HEK293 (cell line): ENCODE results near the gene DENND10.
A peak's percentile ranks its signal among the peaks of the same experiment; 100 is the strongest.

Source experiments
- BCL11A ChIP-seq: fragments of 450-650 bp; formaldehyde crosslinking; IDR thresholded peaks from 2 replicates; pipeline ENCODE4 v1.5.1; 2016; ENCODE audit warnings: low read depth, missing biosample characterization, missing genetic modification characterization
- BCL6B ChIP-seq: fragments of 450-650 bp; formaldehyde crosslinking; IDR thresholded peaks from 2 replicates; pipeline ENCODE4 v1.5.1; 2017; ENCODE audit warnings: missing biosample characterization, missing genetic modification characterization
- HIC1 ChIP-seq: fragments of 450-650 bp; formaldehyde crosslinking; IDR thresholded peaks from 2 replicates; pipeline ENCODE4 v1.5.1; 2016; ENCODE audit warnings: missing biosample characterization, missing genetic modification characterization
- PBX3 ChIP-seq: sonication (generic); formaldehyde crosslinking; IDR thresholded peaks from 2 replicates; pipeline ENCODE4 v1.8.1; 2022; ENCODE audit warnings: mild to moderate bottlenecking, moderate library complexity, missing genetic modification reagents
- PRDM4 ChIP-seq: fragments of 450-650 bp; formaldehyde crosslinking; IDR thresholded peaks from 2 replicates; pipeline ENCODE4 v1.5.1; 2017; ENCODE audit warnings: missing biosample characterization, missing genetic modification characterization
- SP3 ChIP-seq: fragments of 450-650 bp; formaldehyde crosslinking; IDR thresholded peaks from 2 replicates; pipeline ENCODE4 v1.5.1; 2016; ENCODE audit warnings: missing biosample characterization, missing genetic modification characterization
- SP7 ChIP-seq: fragments of 450-650 bp; formaldehyde crosslinking; IDR thresholded peaks from 2 replicates; pipeline ENCODE4 v1.5.1; 2016; ENCODE audit warnings: missing biosample characterization, missing genetic modification characterization
- YY1 ChIP-seq: fragments of 450-650 bp; formaldehyde crosslinking; IDR thresholded peaks from 2 replicates; pipeline ENCODE4 v1.5.1; 2018; ENCODE audit warnings: missing biosample characterization, missing genetic modification characterization
- ZBTB11 ChIP-seq: fragments of 450-650 bp; formaldehyde crosslinking; conservative IDR thresholded peaks from 2 replicates; pipeline ENCODE4 v1.5.1; 2016; ENCODE audit warnings: low read depth, missing biosample characterization, missing genetic modification characterization
- ZBTB44 ChIP-seq: fragments of 450-650 bp; IDR thresholded peaks from 2 replicates; pipeline ENCODE4 v1.5.1; 2018; ENCODE audit warnings: missing biosample characterization, mild to moderate bottlenecking, missing genetic modification characterization
- ZBTB7A ChIP-seq: fragments of 450-650 bp; formaldehyde crosslinking; IDR thresholded peaks from 2 replicates; pipeline ENCODE4 v1.5.1; 2016; ENCODE audit warnings: low read depth, missing biosample characterization, missing genetic modification characterization
- ZBTB8A ChIP-seq: fragments of 450-650 bp; formaldehyde crosslinking; IDR thresholded peaks from 2 replicates; pipeline ENCODE4 v1.5.1; 2016; ENCODE audit warnings: missing biosample characterization, missing genetic modification characterization
- ZFHX2 ChIP-seq: fragments of 450-650 bp; formaldehyde crosslinking; conservative IDR thresholded peaks from 2 replicates; pipeline ENCODE4 v1.5.1; 2016; ENCODE audit warnings: missing biosample characterization, missing genetic modification characterization
- ZFP37 ChIP-seq: fragments of 450-650 bp; formaldehyde crosslinking; IDR thresholded peaks from 2 replicates; pipeline ENCODE4 v1.5.1; 2016; ENCODE audit warnings: missing biosample characterization, missing genetic modification characterization
- ZFP69B ChIP-seq: fragments of 450-650 bp; formaldehyde crosslinking; IDR thresholded peaks from 2 replicates; pipeline ENCODE4 v1.5.1; 2016; ENCODE audit warnings: missing biosample characterization, missing genetic modification characterization
- ZNF10 ChIP-seq: fragments of 450-650 bp; formaldehyde crosslinking; IDR thresholded peaks from 2 replicates; pipeline ENCODE4 v1.5.1; 2017; ENCODE audit warnings: missing biosample characterization, missing genetic modification characterization
- ZNF169 ChIP-seq: fragments of 450-650 bp; formaldehyde crosslinking; IDR thresholded peaks from 2 replicates; pipeline ENCODE4 v1.5.1; 2016; ENCODE audit warnings: missing biosample characterization, missing genetic modification characterization
- ZNF366 ChIP-seq: fragments of 450-650 bp; formaldehyde crosslinking; conservative IDR thresholded peaks from 2 replicates; pipeline ENCODE4 v1.5.1; 2016; ENCODE audit warnings: missing biosample characterization, missing genetic modification characterization
- ZNF548 ChIP-seq: fragments of 450-650 bp; formaldehyde crosslinking; IDR thresholded peaks from 2 replicates; pipeline ENCODE4 v1.5.1; 2016; ENCODE audit warnings: missing biosample characterization, missing genetic modification characterization
- ZNF555 ChIP-seq: fragments of 450-650 bp; formaldehyde crosslinking; conservative IDR thresholded peaks from 2 replicates; pipeline ENCODE4 v1.5.1; 2017; ENCODE audit warnings: missing biosample characterization, mild to moderate bottlenecking, missing genetic modification characterization, inconsistent platforms
- ZNF561 ChIP-seq: fragments of 450-650 bp; IDR thresholded peaks from 2 replicates; pipeline ENCODE4 v1.5.1; 2018; ENCODE audit warnings: missing biosample characterization, missing genetic modification characterization, borderline replicate concordance
- ZNF600 ChIP-seq: fragments of 450-650 bp; formaldehyde crosslinking; IDR thresholded peaks from 2 replicates; pipeline ENCODE4 v1.5.1; 2016; ENCODE audit warnings: missing biosample characterization, missing genetic modification characterization
- ZNF624 ChIP-seq: fragments of 450-650 bp; formaldehyde crosslinking; IDR thresholded peaks from 2 replicates; pipeline ENCODE4 v1.5.1; 2017; ENCODE audit warnings: missing biosample characterization, missing genetic modification characterization
- ZNF843 ChIP-seq: fragments of 450-650 bp; formaldehyde crosslinking; IDR thresholded peaks from 2 replicates; pipeline ENCODE4 v1.5.1; 2016; ENCODE audit warnings: missing biosample characterization, missing genetic modification characterization
- ZSCAN30 ChIP-seq: fragments of 450-650 bp; IDR thresholded peaks from 2 replicates; pipeline ENCODE4 v1.5.1; 2018; ENCODE audit warnings: missing biosample characterization, mild to moderate bottlenecking, missing genetic modification characterization, moderate library complexity
- ZXDB ChIP-seq: fragments of 450-650 bp; formaldehyde crosslinking; IDR thresholded peaks from 2 replicates; pipeline ENCODE4 v1.5.1; 2016; ENCODE audit warnings: missing biosample characterization, missing genetic modification characterization

DENND10 gene

GRCh38 chr10:119165171-119166117 lies 61.5 kb downstream of the DENND10 start, which contains the start of gene SFXN4 (continued):
- TF ChIP-seq PBX3 (CRISPR knock-in tag) (0 out of 2 replicates have a peak, but pooled peaks have one; percentile 46), ZBTB11 (tag by site-specific recombination) (peak; percentile 74), SP3 (tag by site-specific recombination) (peak; percentile 78), ZBTB7A (tag by site-specific recombination) (peak; percentile 13; the same call in 1 of the 2 replicates), ZNF555 (tag by site-specific recombination) (no peak), HIC1 (tag by site-specific recombination) (peak; percentile 83), ZNF366 (tag by site-specific recombination) (0 out of 2 replicates have a peak, but pooled peaks have one; percentile 25), ZXDB (tag by site-specific recombination) (no peak; the same call in none of the 2 replicates), ZNF843 (tag by site-specific recombination) (peak; percentile 39; the same call in 1 of the 2 replicates), ZNF561 (tag by site-specific recombination) (no peak), ZNF169 (tag by site-specific recombination) (no peak), ZBTB44 (tag by site-specific recombination) (no peak), ZNF10 (tag by site-specific recombination) (peak; percentile 43; the same call in 1 of the 2 replicates), ZNF624 (tag by site-specific recombination) (no peak), ZSCAN30 (peak; percentile 76), ZBTB8A (peak; percentile 32; the same call in 1 of the 2 replicates), BCL6B (tag by site-specific recombination) (no peak), ZFP69B (tag by site-specific recombination) (peak; percentile 64), BCL11A (tag by site-specific recombination) (peak; percentile 69; the same call in 1 of the 2 replicates), ZFHX2 (tag by site-specific recombination) (peak; percentile 43; the same call in 1 of the 2 replicates), ZNF548 (tag by site-specific recombination) (no peak), PRDM4 (tag by site-specific recombination) (peak; percentile 42; the same call in 1 of the 2 replicates), ZNF600 (tag by site-specific recombination) (peak; percentile 47), SP7 (tag by site-specific recombination) (peak; percentile 74), ZFP37 (tag by site-specific recombination) (peak; percentile 36), YY1 (tag by site-specific recombination) (peak; percentile 53; the same call in 1 of the 2 replicates)
